ENCODE measurements around the gene ADAM17.

GRCh38 chr2:9538000-9538507 lies 17.6 kb downstream of the ADAM17 start:
- no peak for TF ChIP-seq CTCF (conservative IDR thresholded peaks at IDR 0.05)
- no peak for TF ChIP-seq ZFX (IDR thresholded peaks at IDR 0.05)

Data from C4-2B (cell line).